ENCODE results near the gene ZNF423. TPM values are rescaled to one million over a fixed set of nuclear protein-coding genes. Genes with fewer than 3 reads are reported as not detected.

Gene ZNF423
- total RNA-seq, 6 experiments from 2014 or later: not detected

DNA sequence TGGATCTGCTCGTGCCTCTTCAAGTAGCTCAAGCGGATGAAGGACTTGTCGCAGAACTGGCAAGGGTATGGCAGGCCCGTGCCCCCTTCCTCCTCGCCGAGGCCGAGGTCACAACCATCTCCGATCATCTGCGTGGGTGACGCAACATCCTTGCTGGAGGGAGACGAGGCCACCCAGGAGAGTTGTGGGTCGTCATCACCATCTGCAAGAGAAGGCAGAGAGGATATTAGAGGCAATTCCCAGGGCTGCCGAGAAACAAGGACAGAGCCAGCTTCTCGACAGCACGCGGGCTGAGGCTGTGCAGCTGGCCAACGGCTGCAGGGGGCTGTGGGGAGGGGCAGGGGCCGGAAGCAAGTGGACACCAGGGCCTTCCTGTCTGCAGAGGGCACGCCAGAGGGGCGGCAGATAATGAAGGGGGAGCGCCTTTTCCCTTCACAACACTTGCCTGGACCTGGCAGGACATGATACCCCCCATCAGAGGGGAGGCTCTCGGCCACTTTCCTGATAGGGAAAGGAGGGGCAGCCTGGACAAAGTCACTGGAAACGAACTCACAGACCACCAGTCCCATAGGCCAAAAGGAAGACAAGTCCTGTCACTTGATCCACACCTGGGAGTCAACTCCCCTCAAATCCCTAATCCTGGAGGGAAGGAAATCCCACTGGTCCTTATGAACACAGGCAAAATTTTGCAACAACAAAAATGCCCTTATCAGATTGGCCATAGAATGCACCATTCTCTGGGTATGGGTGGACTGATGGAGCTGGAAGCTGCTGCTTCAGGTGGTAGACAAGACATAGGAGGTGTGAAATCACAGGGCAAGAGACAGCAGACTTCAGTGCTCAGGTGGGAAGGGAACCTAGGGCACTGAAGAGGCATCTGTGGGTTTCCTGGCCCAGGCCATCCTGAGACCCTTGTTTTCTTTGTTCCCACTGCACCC, 217.0 kb downstream of the ZNF423 start:
- no peak for DNase-seq
- Mint-ChIP-seq H3K27ac (no peak overlapping the region), H3K27me3 (ENCODE audit: insufficient read depth) (peaks cover 7% of the 10 kb centered on the region), H3K4me3 (no peak overlapping the region), H3K9me3 (peaks cover 36% of the 10 kb centered on the region), H3K36me3 (ENCODE audit: low read depth) (peaks cover 6% of the 10 kb centered on the region; the same call in 1 of the 2 replicates), H3K4me1 (ENCODE audit: low read depth) (peaks cover 10% of the 10 kb centered on the region)
- TF ChIP-seq, protein P1, sequence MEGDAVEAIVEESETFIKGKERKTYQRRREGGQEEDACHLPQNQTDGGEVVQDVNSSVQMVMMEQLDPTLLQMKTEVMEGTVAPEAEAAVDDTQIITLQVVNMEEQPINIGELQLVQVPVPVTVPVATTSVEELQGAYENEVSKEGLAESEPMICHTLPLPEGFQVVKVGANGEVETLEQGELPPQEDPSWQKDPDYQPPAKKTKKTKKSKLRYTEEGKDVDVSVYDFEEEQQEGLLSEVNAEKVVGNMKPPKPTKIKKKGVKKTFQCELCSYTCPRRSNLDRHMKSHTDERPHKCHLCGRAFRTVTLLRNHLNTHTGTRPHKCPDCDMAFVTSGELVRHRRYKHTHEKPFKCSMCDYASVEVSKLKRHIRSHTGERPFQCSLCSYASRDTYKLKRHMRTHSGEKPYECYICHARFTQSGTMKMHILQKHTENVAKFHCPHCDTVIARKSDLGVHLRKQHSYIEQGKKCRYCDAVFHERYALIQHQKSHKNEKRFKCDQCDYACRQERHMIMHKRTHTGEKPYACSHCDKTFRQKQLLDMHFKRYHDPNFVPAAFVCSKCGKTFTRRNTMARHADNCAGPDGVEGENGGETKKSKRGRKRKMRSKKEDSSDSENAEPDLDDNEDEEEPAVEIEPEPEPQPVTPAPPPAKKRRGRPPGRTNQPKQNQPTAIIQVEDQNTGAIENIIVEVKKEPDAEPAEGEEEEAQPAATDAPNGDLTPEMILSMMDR (IDR thresholded peaks at IDR 0.05): no peak

DNA sequence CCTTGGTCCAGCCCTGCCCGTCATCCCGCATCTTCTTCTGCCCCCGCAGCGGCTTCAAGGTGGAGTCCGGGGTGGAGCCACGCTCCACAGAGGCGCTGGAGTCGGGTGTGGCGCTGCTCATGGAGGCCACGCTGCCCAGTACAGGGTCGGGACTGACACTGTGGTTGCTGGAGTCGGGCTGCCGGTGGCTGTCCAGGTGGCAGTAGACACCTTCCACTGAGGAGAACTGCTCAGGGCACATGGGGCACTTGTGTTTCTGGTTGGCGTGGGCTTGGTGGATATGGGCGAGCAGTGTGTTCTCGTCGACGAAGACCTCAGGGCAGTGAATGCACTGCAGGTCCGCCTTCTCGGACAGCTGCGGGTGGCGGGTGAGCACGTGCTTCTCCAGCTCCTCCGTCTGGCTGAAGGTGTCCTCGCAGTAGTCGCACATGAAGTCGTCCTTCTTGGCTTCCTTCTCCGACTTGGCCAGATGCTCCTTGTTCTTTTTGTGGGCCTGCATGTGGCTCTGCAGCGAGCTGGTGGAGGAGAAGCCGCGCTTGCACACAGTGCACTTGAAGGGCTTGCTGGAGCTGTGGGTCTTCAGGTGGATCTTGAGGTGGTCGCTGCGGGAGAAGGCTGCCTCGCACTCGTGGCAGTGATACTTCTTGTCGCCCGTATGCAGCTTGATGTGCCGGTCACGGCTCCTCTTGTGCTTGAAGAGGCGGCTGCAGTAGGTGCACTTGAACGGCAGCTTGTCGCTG, 217.8 kb downstream of the ZNF423 start:
- Mint-ChIP-seq H3K4me3 (no peak overlapping the region), H3K4me1 (ENCODE audit: low read depth) (peaks cover 1% of the 10 kb centered on the region), H3K36me3 (ENCODE audit: low read depth) (peaks cover 6% of the 10 kb centered on the region; the same call in 1 of the 2 replicates), H3K27ac (no peak overlapping the region), H3K27me3 (ENCODE audit: insufficient read depth) (peaks cover 7% of the 10 kb centered on the region), H3K9me3 (peaks cover 36% of the 10 kb centered on the region)
- TF ChIP-seq, protein P1 (IDR thresholded peaks at IDR 0.05): no peak
- no peak for DNase-seq

- DNase-seq: no peak
- peaks cover 6% of the 10 kb centered on the region; the same call in 1 of the 2 replicates for H3K36me3 Mint-ChIP-seq (ENCODE audit: low read depth)
- H3K27me3 Mint-ChIP-seq (ENCODE audit: insufficient read depth): peaks cover 7% of the 10 kb centered on the region
- no peak overlapping the region for H3K27ac Mint-ChIP-seq
- TF ChIP-seq, protein P1 (IDR thresholded peaks at IDR 0.05): no peak
- no peak overlapping the region for H3K4me3 Mint-ChIP-seq
- H3K4me1 Mint-ChIP-seq (ENCODE audit: low read depth): no peaks in the 10 kb centered on the region
- peaks cover 36% of the 10 kb centered on the region for H3K9me3 Mint-ChIP-seq
Measured at GRCh38 chr16:49637511-49637910, 218.4 kb downstream of the ZNF423 start.

DNA sequence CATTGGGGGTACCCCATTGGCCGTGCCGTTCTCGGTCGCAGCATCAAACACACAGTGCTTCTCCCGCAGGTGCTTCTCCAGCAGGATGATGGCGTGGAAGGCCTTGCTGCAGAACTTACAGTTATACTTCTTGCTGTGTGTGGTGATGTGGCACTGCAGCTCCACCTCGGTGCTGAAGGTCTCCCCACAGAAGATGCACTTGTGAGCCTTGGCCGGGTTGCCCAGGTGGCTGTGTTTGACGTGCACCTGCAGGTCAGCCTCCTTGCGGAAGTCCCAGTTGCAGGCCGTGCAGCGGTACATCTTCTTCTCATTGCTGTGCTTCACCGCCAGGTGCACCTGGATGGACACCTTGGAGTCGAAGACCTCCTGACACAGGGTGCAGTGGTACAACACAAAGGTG, 219.3 kb downstream of the ZNF423 start:
- H3K27me3 Mint-ChIP-seq (ENCODE audit: insufficient read depth): peaks cover 7% of the 10 kb centered on the region
- H3K4me1 Mint-ChIP-seq (ENCODE audit: low read depth): no peaks in the 10 kb centered on the region
- H3K4me3 Mint-ChIP-seq: no peak overlapping the region
- H3K9me3 Mint-ChIP-seq: peaks cover 36% of the 10 kb centered on the region
- H3K27ac Mint-ChIP-seq: no peak overlapping the region
- peaks cover 6% of the 10 kb centered on the region; the same call in 1 of the 2 replicates for H3K36me3 Mint-ChIP-seq (ENCODE audit: low read depth)
- TF ChIP-seq, protein P1 (IDR thresholded peaks at IDR 0.05): no peak
- no peak for DNase-seq

GRCh38 chr16:49635591-49636581, 220.0 kb downstream of the ZNF423 start:
- Mint-ChIP-seq H3K4me1 (ENCODE audit: low read depth) (no peaks in the 10 kb centered on the region), H3K36me3 (ENCODE audit: low read depth) (peaks cover 6% of the 10 kb centered on the region; the same call in 1 of the 2 replicates), H3K9me3 (peaks cover 40% of the 10 kb centered on the region), H3K27ac (no peak overlapping the region), H3K4me3 (no peak overlapping the region), H3K27me3 (ENCODE audit: insufficient read depth) (peaks cover 7% of the 10 kb centered on the region)
- no peak for DNase-seq
- TF ChIP-seq, protein P1 (IDR thresholded peaks at IDR 0.05): no peak
